ENCODE results near the gene RAB40B.

DNA sequence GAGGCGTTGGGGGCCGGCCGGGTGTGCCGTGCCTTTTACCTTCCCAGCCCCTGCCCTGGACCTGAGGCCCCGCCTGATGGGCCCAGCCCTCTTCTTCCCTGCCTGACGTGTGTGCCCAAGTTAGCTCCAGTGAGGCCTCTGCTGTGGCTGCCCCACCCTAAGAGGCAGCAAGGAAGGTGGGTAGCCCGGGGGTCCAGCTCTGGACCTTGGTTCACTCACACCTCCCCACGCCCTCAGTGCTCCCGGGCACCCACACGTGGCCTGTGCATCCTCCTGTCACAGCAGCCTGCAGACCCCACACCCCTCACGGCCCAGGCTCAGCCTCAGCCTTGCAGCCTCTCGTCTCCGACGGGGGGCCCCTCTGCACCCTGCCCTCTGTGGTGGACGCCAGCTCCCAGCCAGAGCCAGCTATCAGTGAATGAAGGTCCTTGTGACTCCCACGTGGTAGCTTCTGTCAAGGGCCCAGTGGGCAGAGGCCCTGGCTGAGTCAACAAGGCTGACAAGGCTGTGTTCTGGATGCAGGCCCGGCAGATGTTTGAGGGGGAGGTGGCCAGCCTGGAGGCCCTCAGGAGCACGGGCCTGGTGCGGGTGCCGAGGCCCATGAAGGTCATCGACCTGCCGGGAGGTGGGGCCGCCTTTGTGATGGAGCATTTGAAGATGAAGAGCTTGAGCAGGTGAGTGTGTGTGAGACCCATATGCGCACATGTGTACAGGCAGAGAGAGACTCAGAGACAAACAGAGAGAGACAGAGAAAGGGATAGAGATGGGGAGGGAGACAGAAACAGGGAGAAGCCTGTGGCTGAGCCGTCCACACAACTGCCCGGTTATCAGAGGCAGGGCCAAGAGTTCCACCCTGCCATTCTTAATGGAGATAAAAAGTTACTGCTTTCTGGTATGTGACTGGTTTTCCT, 39.7 kb upstream of the RAB40B start:
- no peak for TF ChIP-seq CTCF (conservative IDR thresholded peaks at IDR 0.05; ENCODE audit: low read length)
- TF ChIP-seq EZH2phosphoT487 (IDR thresholded peaks at IDR 0.05; ENCODE audit: borderline replicate concordance, low read depth, low read length): no peak

All from OCI-LY7 (cell line).